Endothelial cell of umbilical vein (primary cell): ENCODE measurements around the gene RPS19. TPM values are rescaled to one million over a fixed set of nuclear protein-coding genes. Genes with fewer than 3 reads are reported as not detected.

Source experiments
- BruUV-seq: library from RNA; stranded (reverse); fragments of 400-500 nt; replicated peaks from 2 replicates; lab custom pipeline; 2021; lab: Mats Ljungman, UMichigan
- CTCF ChIA-PET: fragments of 300-600, 350-600 bp; sonication (Branson Sonifier 250); formaldehyde crosslinking; loops from one replicate; lab custom pipeline; 2021; ENCODE audit warnings: antibody characterized with exemption, inconsistent platforms; lab: Charles Lee
- POLR2A ChIA-PET: fragments of 300-600, 350-600 bp; sonication (Branson Sonifier 250); formaldehyde crosslinking; loops from one replicate; lab custom pipeline; 2021; ENCODE audit warnings: antibody characterized with exemption, inconsistent platforms; lab: Charles Lee
- DNase-seq: peaks from one replicate; pipeline ENCODE4 v3.0.0-alpha.2; 2011; ENCODE audit warnings: low read depth, low spot score
- FAIRE-seq: peaks from 2 replicates; lab custom pipeline; 2011; peaks lifted over from hg19 to GRCh38; lab: Jason Lieb, UNC
- H2AFZ ChIP-seq: 2 replicates; pipeline ENCODE4 v1.6.0; 2012; ENCODE audit warnings: low read depth, low read length, control low read depth, inconsistent platforms
- H3K27ac ChIP-seq: 2 replicates; pipeline ENCODE4 v1.5.1; 2011; ENCODE audit warnings: low read depth, mild to moderate bottlenecking, control low read depth, low read length, moderate library complexity; ENCODE audit not compliant: insufficient read depth
- H3K27me3 ChIP-seq, 2 experiments: 2 replicates each; pipeline versions ENCODE4 v1.6.0 to v1.6.1; 2011; ENCODE audit warnings: low read length in 2 of 2, mixed read lengths in 1 of 2; ENCODE audit not compliant: control insufficient read depth in 2 of 2, insufficient read depth in 2 of 2
- H3K36me3 ChIP-seq, 2 experiments: 2 replicates in 1 of 2; 3 replicates in 1 of 2; pipeline ENCODE4 v1.5.1; 2011; ENCODE audit warnings: low read length in 2 of 2, mild to moderate bottlenecking in 1 of 2, moderate library complexity in 1 of 2; ENCODE audit not compliant: control insufficient read depth in 2 of 2, insufficient read depth in 2 of 2; ENCODE audit errors: extremely low read depth in 1 of 2
- H3K4me1 ChIP-seq: 3 replicates; pipeline ENCODE4 v1.5.1; 2011; ENCODE audit warnings: mild to moderate bottlenecking, low read length; ENCODE audit not compliant: control insufficient read depth, insufficient read depth; ENCODE audit errors: extremely low read depth
- H3K4me2 ChIP-seq: 2 replicates; pipeline ENCODE4 v1.6.1; 2011; ENCODE audit warnings: low read length, control low read depth, mixed read lengths; ENCODE audit not compliant: insufficient read depth
- H3K4me3 ChIP-seq, 3 experiments: fragments of 200-600 bp in 1 of 3; sonication (generic), shearing (Covaris generic) in 1 of 3; replicated peaks in 1 of 3; 2 replicates each; pipeline ENCODE4 v1.5.1; 2011 to 2016; ENCODE audit warnings: control low read depth in 3 of 3, low read length in 3 of 3, mild to moderate bottlenecking in 2 of 3, inconsistent platforms in 1 of 3, low read depth in 1 of 3, moderate library complexity in 1 of 3; ENCODE audit not compliant: insufficient read depth in 1 of 3
- H3K79me2 ChIP-seq: 2 replicates; pipeline ENCODE4 v1.6.0; 2012; ENCODE audit warnings: low read length, inconsistent platforms; ENCODE audit not compliant: control insufficient read depth, insufficient read depth
- H3K9ac ChIP-seq: replicated peaks from 2 replicates; pipeline ENCODE3; 2011; ENCODE audit warnings: low read length, control low read depth; ENCODE audit not compliant: insufficient read depth; ENCODE audit errors: extremely low read depth
- H3K9me1 ChIP-seq: replicated peaks from 3 replicates; pipeline ENCODE4 v1.6.0; 2011; ENCODE audit warnings: mild to moderate bottlenecking, low read length; ENCODE audit not compliant: control insufficient read depth, insufficient read depth; ENCODE audit errors: extremely low read depth
- H3K9me3 ChIP-seq: replicated peaks from 2 replicates; pipeline ENCODE4 v1.5.1; 2012; ENCODE audit warnings: low read length, inconsistent platforms; ENCODE audit not compliant: control insufficient read depth, insufficient read depth
- H4K20me1 ChIP-seq: replicated peaks from 2 replicates; pipeline ENCODE3; 2011; ENCODE audit warnings: mild to moderate bottlenecking, low read length; ENCODE audit not compliant: control insufficient read depth, insufficient read depth; ENCODE audit errors: extremely low read depth
- EZH2 ChIP-seq: IDR thresholded peaks from 2 replicates; pipeline ENCODE4 v1.6.1; 2012; ENCODE audit warnings: borderline replicate concordance, low read depth, mild to moderate bottlenecking, moderate library complexity, low read length, inconsistent platforms; ENCODE audit not compliant: severe bottlenecking
- FOS ChIP-seq: IDR thresholded peaks from 2 replicates; pipeline ENCODE4 v1.6.1; 2011; ENCODE audit warnings: mild to moderate bottlenecking, low read length, moderate library complexity, borderline replicate concordance; ENCODE audit not compliant: insufficient read depth
- GATA2 ChIP-seq: IDR thresholded peaks from 2 replicates; pipeline ENCODE4 v1.7.0; 2011; ENCODE audit warnings: low read depth, mild to moderate bottlenecking, moderate library complexity, mixed read lengths, low read length; ENCODE audit not compliant: insufficient read length, insufficient read depth
- JUN ChIP-seq: IDR thresholded peaks from 2 replicates; pipeline ENCODE4 v1.6.1; 2011; ENCODE audit warnings: borderline replicate concordance, low read depth; ENCODE audit not compliant: insufficient read length, insufficient read depth
- MYC ChIP-seq: IDR thresholded peaks from one replicate; pipeline ENCODE4 v1.6.1; 2011; ENCODE audit warnings: mild to moderate bottlenecking, low read depth, low read length
- POLR2A ChIP-seq: IDR thresholded peaks from 2 replicates; pipeline ENCODE4 v1.6.1; 2012; ENCODE audit warnings: low read depth, mild to moderate bottlenecking, control low read depth, low read length
- POLR2AphosphoS5 ChIP-seq: IDR thresholded peaks from 2 replicates; pipeline ENCODE4 v1.6.1; 2012; ENCODE audit warnings: low read depth, mild to moderate bottlenecking, control low read depth, low read length, moderate library complexity; ENCODE audit not compliant: insufficient read depth
- dilution Hi-C: fragments of 300-500 bp; cut with MboI; formaldehyde crosslinking; loops from one replicate; pipeline ENCODE4 v1.15.0; 2019; ENCODE audit warnings: low sequenced_read_pairs; ENCODE audit not compliant: extremely low pct_ligation_motif_present
- intact Hi-C: fragments of 100-400 bp; cut with micrococcal nuclease; formaldehyde crosslinking; loops from one replicate; pipeline ENCODE4 v1.10.0; 2022
- polyA plus RNA-seq, 4 experiments: library from polyadenylated mRNA; depleted of rRNA in 3 of 4; stranded (reverse) in 3 of 4; unstranded in 1 of 4; fragments of >200 nt; gene quantifications; 2 replicates each; pipeline versions ENCODE4 v1.2.1 to v1.2.3, GENCODE V29; 2011 to 2012; ENCODE audit warnings: missing spikeins in 1 of 4
- total RNA-seq: library from RNA; stranded (reverse); gene quantifications from 2 replicates; pipeline ENCODE4 v1.2.3, GENCODE V29; 2021
- TF ChIP-seq, protein P1 (sequence below), 2 donors: IDR thresholded peaks; 1 replicate in 1 of 2; 2 replicates in 1 of 2; pipeline ENCODE4 v1.5.1; 2011; ENCODE audit warnings: low read length in 2 of 2, mild to moderate bottlenecking in 2 of 2, moderate library complexity in 2 of 2, control low read depth in 1 of 2, inconsistent platforms in 1 of 2, low read depth in 1 of 2; ENCODE audit not compliant: insufficient read depth in 1 of 2; ENCODE audit errors: extremely low read depth in 1 of 2
- TF ChIP-seq, protein P2 (sequence below): IDR thresholded peaks from 2 replicates; pipeline ENCODE4 v1.6.1; 2011; ENCODE audit not compliant: insufficient read depth, insufficient read length

RPS19 gene
- total and polyA plus RNA-seq, 2 donors (not counting 3 experiments of a cell fraction or from before 2014, with no cell fraction given), result 2,234 to 4,353 TPM

GRCh38 chr19:41908724-41909464, 48.8 kb downstream of the RPS19 start:
- Histone ChIP-seq H3K27ac (no peak overlapping the region), H2AFZ (no peak overlapping the region), H4K20me1 (no peaks in the 10 kb centered on the region), H3K79me2 (no peaks in the 10 kb centered on the region), H3K4me3 (no peak overlapping the region), H3K9me3 (no peaks in the 10 kb centered on the region), H3K27me3 (peaks cover 24 to 30% of the 10 kb centered on the region in 2 experiments), H3K9ac (no peak overlapping the region), H3K4me2 (no peak overlapping the region), H3K4me1 (no peaks in the 10 kb centered on the region), H3K9me1 (no peaks in the 10 kb centered on the region), H3K36me3 (peaks cover 0 to 28% of the 10 kb centered on the region in 2 experiments)
- no peak for DNase-seq
- FAIRE-seq, result no peak
- ChIA-PET POLR2A (no interaction called here), CTCF (no interaction called here)
- intact Hi-C loops (no loop called here), dilution Hi-C loops (no loop called here)
- TF ChIP-seq POLR2A, result no peak
- no peak for TF ChIP-seq EZH2
- no peak for TF ChIP-seq JUN
- no peak for TF ChIP-seq POLR2AphosphoS5
- no peak for TF ChIP-seq MYC
- TF ChIP-seq FOS, result no peak
- TF ChIP-seq GATA2, result no peak
- TF ChIP-seq, protein P1, sequence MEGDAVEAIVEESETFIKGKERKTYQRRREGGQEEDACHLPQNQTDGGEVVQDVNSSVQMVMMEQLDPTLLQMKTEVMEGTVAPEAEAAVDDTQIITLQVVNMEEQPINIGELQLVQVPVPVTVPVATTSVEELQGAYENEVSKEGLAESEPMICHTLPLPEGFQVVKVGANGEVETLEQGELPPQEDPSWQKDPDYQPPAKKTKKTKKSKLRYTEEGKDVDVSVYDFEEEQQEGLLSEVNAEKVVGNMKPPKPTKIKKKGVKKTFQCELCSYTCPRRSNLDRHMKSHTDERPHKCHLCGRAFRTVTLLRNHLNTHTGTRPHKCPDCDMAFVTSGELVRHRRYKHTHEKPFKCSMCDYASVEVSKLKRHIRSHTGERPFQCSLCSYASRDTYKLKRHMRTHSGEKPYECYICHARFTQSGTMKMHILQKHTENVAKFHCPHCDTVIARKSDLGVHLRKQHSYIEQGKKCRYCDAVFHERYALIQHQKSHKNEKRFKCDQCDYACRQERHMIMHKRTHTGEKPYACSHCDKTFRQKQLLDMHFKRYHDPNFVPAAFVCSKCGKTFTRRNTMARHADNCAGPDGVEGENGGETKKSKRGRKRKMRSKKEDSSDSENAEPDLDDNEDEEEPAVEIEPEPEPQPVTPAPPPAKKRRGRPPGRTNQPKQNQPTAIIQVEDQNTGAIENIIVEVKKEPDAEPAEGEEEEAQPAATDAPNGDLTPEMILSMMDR (IDR thresholded peaks at IDR 0.05; ENCODE audit: extremely low read depth in 1 of 2, insufficient read depth in 1 of 2, low read depth in 1 of 2, low read length in 2 of 2), result no peak
- TF ChIP-seq, protein P2, sequence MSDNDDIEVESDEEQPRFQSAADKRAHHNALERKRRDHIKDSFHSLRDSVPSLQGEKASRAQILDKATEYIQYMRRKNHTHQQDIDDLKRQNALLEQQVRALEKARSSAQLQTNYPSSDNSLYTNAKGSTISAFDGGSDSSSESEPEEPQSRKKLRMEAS, result no peak
- no TSS peak for BruUV-seq
